ENCODE measurements around the gene CTIF. TPM values are rescaled to one million over a fixed set of nuclear protein-coding genes. Genes with fewer than 3 reads are reported as not detected.

The CTIF gene
- total and polyA plus RNA-seq, 12 donors: 44.5 to 74.1 (median 58.9) TPM

- Histone ChIP-seq H3K36me3 (no peaks in the 10 kb centered on the region), H3K4me3 (no peak overlapping the region), H3K4me1 (peaks cover 0 to 38% (median 22%) of the 10 kb centered on the region in 9 donors), H3K9me3 (no peaks in the 10 kb centered on the region), H3K27me3 (no peaks in the 10 kb centered on the region), H3K27ac (no peak overlapping the region)
- no peak for DNase-seq
- 63 to 77% methylated on average over 3 of the region's 3 CpGs for WGBS, 2 donors
- intact Hi-C loops (cut with DNase I): no loop called here
- TF ChIP-seq, protein P1, sequence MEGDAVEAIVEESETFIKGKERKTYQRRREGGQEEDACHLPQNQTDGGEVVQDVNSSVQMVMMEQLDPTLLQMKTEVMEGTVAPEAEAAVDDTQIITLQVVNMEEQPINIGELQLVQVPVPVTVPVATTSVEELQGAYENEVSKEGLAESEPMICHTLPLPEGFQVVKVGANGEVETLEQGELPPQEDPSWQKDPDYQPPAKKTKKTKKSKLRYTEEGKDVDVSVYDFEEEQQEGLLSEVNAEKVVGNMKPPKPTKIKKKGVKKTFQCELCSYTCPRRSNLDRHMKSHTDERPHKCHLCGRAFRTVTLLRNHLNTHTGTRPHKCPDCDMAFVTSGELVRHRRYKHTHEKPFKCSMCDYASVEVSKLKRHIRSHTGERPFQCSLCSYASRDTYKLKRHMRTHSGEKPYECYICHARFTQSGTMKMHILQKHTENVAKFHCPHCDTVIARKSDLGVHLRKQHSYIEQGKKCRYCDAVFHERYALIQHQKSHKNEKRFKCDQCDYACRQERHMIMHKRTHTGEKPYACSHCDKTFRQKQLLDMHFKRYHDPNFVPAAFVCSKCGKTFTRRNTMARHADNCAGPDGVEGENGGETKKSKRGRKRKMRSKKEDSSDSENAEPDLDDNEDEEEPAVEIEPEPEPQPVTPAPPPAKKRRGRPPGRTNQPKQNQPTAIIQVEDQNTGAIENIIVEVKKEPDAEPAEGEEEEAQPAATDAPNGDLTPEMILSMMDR (IDR thresholded peaks at IDR 0.05): no peak
- ATAC-seq: no peak
Observed at GRCh38 chr18:48656582-48656981, 117.8 kb downstream of the CTIF start.

DNA sequence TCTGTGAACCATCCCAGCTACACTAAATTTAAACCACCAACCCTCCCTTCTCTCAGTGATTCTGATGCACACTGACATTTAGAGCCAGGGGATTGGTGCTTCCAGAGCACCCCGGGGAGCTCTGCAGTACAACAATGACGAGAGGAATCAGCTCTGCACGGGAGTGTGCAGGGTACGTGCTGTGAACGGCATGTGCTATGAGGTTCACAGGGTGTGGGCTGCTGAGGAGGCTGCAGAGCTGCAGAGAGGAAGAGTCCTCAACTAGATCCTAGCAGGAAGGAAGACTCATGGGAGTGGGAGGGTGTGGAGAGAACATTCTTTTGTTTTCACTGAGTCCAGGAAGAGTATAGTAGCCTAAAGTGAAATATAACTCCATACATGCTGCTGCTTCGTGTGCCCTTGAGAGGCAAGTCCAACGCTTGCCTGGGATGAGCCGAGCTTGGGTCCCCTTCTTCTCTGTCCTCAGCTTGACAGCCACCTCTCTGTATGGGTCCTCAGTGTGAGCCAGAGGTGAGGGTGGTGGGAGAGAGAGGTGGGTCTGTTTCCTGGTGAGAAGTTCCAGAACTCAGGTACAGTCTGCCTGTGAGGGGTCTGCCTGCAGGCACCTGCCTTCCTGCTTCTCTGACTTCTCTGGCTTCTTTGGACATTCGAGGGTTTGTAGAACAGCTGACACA, 118.8 kb downstream of the CTIF start:
- WGBS, 2 donors: 52 to 53% methylated on average over 9 of the region's 9 CpGs
- no peak for DNase-seq
- no peaks in the 10 kb centered on the region for H3K36me3 ChIP-seq
- H3K27me3 ChIP-seq: no peaks in the 10 kb centered on the region
- ATAC-seq: peak in 7 of 8 donors; percentile 32 to 87 (median 51)
- no peak overlapping the region for H3K4me3 ChIP-seq
- TF ChIP-seq, protein P1 (IDR thresholded peaks at IDR 0.05): no peak
- H3K9me3 ChIP-seq: no peaks in the 10 kb centered on the region
- intact Hi-C loops (cut with DNase I): no loop called here
- peaks cover 0 to 48% (median 32%) of the 10 kb centered on the region in 9 donors for H3K4me1 ChIP-seq
- H3K27ac ChIP-seq: no peak overlapping the region

- WGBS, 2 donors: 76 to 85% methylated on average over 5 of the region's 5 CpGs
- H3K4me1 ChIP-seq: peaks cover 0 to 51% (median 32%) of the 10 kb centered on the region in 9 donors
Observed at GRCh38 chr18:48658721-48659120, 119.9 kb downstream of the CTIF start.

GRCh38 chr18:48659188-48660009, 120.6 kb downstream of the CTIF start:
- peaks cover 0 to 57% (median 33%) of the 10 kb centered on the region in 9 donors for H3K4me1 ChIP-seq
- no peaks in the 10 kb centered on the region for H3K9me3 ChIP-seq
- H3K4me3 ChIP-seq: no peak overlapping the region
- no peak for ATAC-seq
- peaks cover 0 to under 1% (median 0%) of the 10 kb centered on the region in 9 donors for H3K36me3 ChIP-seq
- 95 to 97% methylated on average over 19 of the region's 19 CpGs for WGBS, 2 donors
- intact Hi-C loops (cut with DNase I): loop anchor here in 6 of 10 donors (5.0 to 10.0 kb wide), 5 partner anchors 112 to 182 kb away; partner anchors contain the start of gene CTIF (in 1 of the 6)
- DNase-seq: no peak
- TF ChIP-seq, protein P1 (IDR thresholded peaks at IDR 0.05): no peak
- no peaks in the 10 kb centered on the region for H3K27me3 ChIP-seq
- H3K27ac ChIP-seq: no peak overlapping the region

More at GRCh38 chr18:48658721-48659120, 119.9 kb downstream of the CTIF start:
- H3K9me3 ChIP-seq: no peaks in the 10 kb centered on the region
- H3K4me3 ChIP-seq: no peak overlapping the region
- H3K27ac ChIP-seq: no peak overlapping the region
- DNase-seq (no peak), ATAC-seq (no peak)
- intact Hi-C loops (cut with DNase I): no loop called here
- TF ChIP-seq, protein P1 (IDR thresholded peaks at IDR 0.05): no peak
- H3K27me3 ChIP-seq: no peaks in the 10 kb centered on the region
- no peaks in the 10 kb centered on the region for H3K36me3 ChIP-seq

Data from heart right ventricle (tissue), 16 donors.